CD4-positive, alpha-beta T cell treated with Interferon alpha-2 for 1 hour (primary cell): ENCODE results near the gene DIAPH2.
A peak's percentile ranks its signal among the peaks of the same experiment; 100 is the strongest.
"Not testable (repeated sequence)": the region's sequence is repeated elsewhere in the genome, so short reads cannot be mapped to it uniquely, and the experiment has no call there.

Source experiments
- DNase-seq, 2 donors: peaks; one replicate each; pipeline ENCODE4 v3.0.0-alpha.2; 2020 to 2022

Gene DIAPH2

GRCh38 chrX:96719161-96719875 lies 34.7 kb downstream of the DIAPH2 start:
- no peak for DNase-seq

DNA sequence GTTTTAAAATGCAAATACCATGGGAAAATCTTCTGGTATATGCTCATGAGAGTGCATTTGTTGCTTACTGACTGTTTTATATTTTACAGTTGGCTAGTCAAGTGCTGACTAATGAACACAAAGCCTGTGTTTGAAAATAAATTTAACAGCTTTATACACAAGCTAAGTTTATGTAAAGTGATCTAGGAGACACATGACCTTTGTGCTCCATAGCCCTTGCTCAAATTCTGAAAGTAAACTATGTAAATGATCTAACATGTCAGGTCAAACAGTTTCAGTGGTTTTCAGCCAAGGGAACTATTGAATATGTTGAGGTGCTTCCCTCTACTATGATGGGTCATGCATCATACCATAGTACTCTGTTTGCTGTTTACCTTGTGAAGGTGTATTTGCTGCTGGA lies 36.7 kb downstream of the DIAPH2 start:
- no peak for DNase-seq

- DNase-seq: no peak
Measured at GRCh38 chrX:96722781-96723180, 38.1 kb downstream of the DIAPH2 start.

GRCh38 chrX:96729053-96729452 lies 44.4 kb downstream of the DIAPH2 start:
- no peak for DNase-seq

DNA sequence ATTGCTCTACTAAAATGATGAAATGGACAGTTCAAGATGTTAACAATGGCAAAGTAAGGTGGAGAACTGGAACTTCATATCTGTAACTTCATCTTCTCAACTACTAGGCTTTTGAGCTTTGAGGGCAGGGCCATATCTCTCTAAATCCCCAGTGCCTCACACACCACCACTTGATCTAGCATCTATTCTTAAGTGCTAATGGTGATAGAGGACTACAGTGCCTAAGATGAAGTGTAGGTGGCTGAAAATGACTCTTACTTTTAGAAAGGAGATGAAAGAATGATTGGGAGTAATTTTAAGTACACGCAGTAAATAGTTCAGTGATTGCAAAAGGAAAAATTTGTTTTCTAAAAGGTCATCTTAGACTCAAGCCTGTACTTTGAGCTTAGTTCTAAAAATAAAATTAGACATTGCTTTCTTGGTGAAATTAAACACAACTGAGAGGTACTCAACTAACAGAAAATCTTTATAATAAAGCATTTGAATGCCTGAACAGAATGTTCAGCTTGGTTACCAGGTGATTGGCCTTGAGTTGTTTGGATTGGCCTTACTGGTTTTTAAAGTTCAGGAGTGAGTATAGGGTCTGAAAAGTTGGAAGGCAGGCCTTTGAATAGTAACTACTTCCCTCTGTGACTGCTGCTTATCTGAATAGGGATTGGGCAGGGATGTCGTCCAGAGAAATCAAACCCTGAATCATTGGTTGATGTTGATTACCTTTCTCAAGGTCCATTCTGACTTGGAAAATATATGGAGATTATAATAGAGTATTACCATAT lies 45.4 kb downstream of the DIAPH2 start:
- no peak for DNase-seq

GRCh38 chrX:96731000-96731399 lies 46.4 kb downstream of the DIAPH2 start:
- not testable (repeated sequence) for DNase-seq

DNA sequence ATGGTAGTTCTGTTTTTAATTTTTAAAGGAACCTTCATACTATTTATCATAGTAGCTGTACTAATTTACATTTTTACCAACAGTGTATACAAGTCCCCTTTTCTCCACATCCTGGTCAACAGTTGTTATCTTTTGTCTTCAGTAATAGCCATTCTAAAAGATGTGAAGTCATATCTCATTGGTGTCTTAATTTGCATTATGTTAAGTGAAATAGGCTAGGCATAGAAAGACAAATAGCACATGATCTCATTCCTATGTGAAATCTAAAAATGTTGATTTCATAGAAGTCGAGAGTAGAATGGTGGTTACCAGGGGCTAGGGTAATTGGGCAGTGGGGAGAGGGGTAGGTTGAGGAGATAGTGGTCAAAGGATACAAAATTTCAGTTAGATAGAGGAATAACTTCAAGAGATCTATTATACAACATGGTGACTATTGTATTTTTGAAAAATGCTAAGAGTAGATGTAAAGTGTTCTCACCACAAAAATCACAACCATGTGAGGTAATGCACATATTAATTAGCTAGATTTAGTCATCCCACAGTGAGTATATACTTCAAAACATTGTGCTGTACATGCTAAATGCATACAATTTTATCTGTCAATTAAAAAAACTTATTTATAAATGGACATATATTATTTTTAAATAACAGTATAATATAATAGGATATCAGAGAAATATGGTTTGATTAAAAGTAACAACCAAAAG lies 58.9 kb downstream of the DIAPH2 start:
- DNase-seq: no peak

- DNase-seq: no peak
Measured at GRCh38 chrX:96752781-96753180, 68.1 kb downstream of the DIAPH2 start.

- no peak for DNase-seq
Measured at GRCh38 chrX:96753230-96753629, 68.6 kb downstream of the DIAPH2 start.

GRCh38 chrX:96756491-96756890 lies 71.8 kb downstream of the DIAPH2 start:
- no peak for DNase-seq

DNA sequence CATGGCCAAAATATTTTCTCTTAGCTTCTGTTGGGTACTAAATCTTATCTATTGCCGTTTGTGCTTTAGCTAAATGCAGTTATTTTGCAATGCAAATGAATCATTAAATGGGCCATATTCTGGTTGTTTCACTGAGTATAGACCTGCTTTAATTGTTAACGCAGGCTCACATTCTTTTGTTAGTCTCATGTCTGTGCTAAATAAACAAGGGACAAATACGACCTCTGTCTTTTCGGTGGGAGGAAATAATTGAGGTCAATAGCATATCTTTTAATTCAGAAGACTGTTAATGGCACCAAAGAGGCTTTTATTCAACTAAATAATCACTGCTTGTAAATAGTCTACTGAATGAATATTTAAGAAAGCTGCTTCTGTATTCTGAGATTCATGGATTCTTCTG lies 76.9 kb downstream of the DIAPH2 start:
- DNase-seq: no peak

DNA sequence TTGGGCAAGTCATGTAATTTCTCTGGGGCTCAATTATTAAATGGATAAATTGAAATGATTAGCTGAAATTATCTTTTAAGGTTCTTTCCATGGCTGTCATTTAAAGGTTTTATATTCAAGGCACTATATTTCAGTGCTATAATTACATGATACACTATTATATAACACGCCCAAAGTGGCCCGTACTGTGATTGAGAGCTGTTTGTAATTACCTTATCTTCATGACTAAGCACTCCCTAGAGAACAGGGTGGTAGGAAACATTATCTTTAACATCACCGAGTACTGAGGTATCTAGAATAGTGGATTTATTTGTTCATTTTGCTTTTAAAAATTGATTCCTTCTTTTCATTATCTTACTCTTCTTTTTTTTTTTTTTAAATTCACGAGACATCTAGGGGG lies 79.0 kb downstream of the DIAPH2 start:
- no peak for DNase-seq

DNA sequence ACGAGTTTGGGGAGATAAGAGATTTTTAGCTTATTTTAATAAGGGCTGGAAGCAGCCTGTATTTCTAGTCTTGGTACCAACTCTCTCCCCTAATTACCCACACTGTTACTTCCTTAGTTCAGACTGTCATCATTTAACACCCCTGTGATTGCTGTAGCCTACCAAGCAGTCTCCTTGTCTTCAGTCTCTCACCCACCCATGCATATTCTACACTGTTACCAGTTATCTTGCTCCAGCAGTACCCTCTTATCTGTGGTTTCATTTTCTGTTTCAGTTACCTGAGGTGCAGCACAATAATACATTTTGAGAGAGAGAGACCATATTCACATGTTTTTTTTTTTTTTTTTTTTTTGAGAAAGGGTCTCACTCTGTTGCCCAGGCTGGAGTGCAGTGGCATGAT lies 80.2 kb downstream of the DIAPH2 start:
- DNase-seq: peak in 1 of 2 donors; percentile 1

GRCh38 chrX:96770315-96770714 lies 85.7 kb downstream of the DIAPH2 start:
- peak in 1 of 2 donors; percentile 4 for DNase-seq

DNA sequence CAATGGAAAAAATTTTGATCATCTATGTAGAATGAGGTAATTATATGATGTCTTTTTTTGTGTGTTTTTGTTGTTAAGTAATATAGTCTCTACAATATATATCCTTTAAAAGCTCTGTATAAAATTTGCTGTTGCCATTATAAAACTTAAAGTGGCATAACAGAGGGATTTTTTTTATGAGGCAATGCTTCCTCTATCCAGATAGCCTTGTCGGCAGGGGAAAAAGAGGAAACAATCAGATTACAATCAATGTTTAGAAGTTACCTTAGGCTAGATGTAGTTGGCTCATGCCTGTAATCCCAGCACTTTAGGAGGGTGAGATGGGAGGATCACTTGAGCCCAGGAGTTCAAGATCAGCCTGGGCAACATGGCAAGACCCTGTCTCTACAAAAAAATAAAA lies 86.8 kb downstream of the DIAPH2 start:
- DNase-seq: no peak

DNA sequence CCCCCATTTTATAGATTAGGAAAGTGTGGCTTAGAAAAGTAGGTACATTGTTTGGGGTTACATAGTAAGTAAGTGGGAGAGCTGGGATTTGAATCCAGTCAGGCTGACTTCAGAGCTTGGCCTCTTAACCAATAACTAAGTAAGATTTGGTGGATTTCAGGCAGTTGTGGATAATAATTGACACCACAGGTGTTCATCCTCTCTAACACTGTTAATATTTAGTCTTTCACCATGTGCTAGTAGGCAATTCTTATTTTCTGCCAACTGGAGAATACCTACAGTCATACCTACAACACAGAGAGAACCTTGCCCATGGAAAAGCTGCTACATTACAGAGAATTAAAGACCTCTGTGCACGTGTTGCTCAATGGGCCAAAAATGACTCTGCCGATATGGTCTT lies 89.5 kb downstream of the DIAPH2 start:
- DNase-seq: no peak

DNA sequence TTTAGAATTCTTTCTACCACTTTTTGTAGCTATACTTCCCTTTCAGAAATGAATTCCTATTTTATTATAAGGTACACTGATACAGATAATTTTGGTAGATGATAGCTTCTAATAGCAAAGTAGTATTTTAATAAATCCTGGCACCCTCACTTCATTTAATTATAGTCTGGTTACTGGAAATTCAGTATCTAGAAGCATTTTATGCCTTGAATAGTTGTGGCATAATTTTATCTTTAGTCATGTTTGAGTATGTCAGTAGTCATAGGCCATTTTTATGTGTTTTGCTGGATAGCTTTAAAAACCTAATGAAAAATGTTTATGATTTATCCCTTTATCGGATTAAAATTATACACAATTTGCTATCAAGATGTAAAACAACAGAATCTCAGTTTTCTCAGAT lies 92.3 kb downstream of the DIAPH2 start:
- DNase-seq: no peak

GRCh38 chrX:96791559-96791958 lies 106.9 kb downstream of the DIAPH2 start:
- no peak for DNase-seq

DNA sequence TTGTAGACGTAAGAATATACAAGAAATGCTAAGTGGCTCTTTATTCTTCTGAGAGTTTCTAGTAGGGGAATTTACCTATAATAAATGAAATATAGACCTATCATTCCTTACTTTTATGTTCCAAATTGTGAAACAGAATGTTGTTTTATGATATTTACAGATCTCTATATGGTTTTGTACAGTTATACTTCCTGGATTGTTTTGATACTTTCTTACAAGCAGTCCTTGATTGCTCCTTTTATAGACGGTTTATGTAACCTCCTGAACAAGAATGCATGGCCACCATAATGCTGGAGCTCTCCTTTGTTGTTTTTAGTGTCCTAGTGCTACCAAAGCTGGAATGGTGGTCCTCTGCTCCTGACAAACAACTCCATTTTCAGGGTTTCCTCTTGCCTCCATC lies 107.4 kb downstream of the DIAPH2 start:
- no peak for DNase-seq

- no peak for DNase-seq
Measured at GRCh38 chrX:96798982-96799381, 114.3 kb downstream of the DIAPH2 start.

DNA sequence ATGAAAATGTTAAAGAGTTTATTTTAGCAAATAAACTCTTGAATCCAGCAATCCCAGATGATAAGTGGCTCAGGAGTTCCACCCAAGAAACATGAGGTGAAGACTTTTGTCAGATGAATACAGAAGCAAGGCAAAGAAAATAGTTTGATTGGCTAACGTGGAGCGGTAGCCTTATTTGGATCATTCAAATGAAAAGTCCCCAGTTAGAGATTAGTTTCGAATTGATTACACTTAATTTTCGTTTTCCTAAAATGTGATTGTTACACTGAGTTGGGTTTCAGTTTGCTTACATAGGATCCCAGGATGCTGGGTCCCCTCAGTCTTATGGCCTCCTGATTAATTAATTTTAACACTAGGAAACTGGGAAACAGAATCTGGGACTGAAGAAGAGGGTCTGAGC lies 122.7 kb downstream of the DIAPH2 start:
- no peak for DNase-seq

DNA sequence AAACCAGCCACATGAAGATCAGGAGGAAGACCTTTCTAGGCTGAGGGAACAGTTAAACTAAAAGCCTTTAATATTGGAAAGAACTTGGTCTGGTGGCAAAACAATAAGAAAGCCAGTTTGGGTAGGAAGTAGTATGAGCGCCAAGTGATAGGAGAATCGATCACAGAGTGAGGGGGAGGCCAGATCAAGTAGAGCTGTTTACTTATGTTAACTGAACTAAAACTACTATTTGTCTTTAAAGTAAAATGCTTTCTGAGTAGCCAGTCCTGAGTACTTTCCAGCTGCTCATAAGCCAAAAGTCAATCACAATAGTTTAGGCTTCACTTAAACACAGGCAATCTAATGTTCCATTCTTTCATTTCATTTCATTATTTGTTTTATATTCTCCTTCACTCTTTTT lies 136.3 kb downstream of the DIAPH2 start:
- no peak for DNase-seq

GRCh38 chrX:96824166-96824565 lies 139.5 kb downstream of the DIAPH2 start:
- no peak for DNase-seq

GRCh38 chrX:96833333-96833732 lies 148.7 kb downstream of the DIAPH2 start:
- no peak for DNase-seq
